Upper lobe of left lung (tissue), 6 donors: Measurements from ENCODE around the gene PHLDA3. TPM values are rescaled to one million over a fixed set of nuclear protein-coding genes. Genes with fewer than 3 reads are reported as not detected.

Experiments
- ATAC-seq, 2 donors: fragments of 200-7000 bp; cut with Tn5 transposase; one replicate each; pipeline ENCODE4 v1.9.1; 2022; ENCODE audit warnings: mild to moderate bottlenecking in 2 of 2, moderate library complexity in 2 of 2; ENCODE audit not compliant: low FRiP score in 2 of 2
- DNase-seq, 2 donors: peaks; one replicate each; pipeline ENCODE4 v3.0.0-alpha.2; 2019 to 2020
- H3K27ac ChIP-seq, 4 donors: fragments of 200-600 bp; sonication (generic); one replicate each; pipeline ENCODE4 v1.5.1; 2016 to 2019
- H3K27me3 ChIP-seq, 4 donors: fragments of 200-600 bp; sonication (generic); one replicate each; pipeline ENCODE4 v1.5.1; 2017 to 2019
- H3K36me3 ChIP-seq, 4 donors: fragments of 200-600 bp; sonication (generic); one replicate each; pipeline ENCODE4 v1.5.1; 2016 to 2019
- H3K4me1 ChIP-seq, 4 donors: fragments of 200-600 bp; sonication (generic); one replicate each; pipeline ENCODE4 v1.5.1; 2018 to 2019
- H3K4me3 ChIP-seq, 4 donors: fragments of 200-600 bp; sonication (generic); one replicate each; pipeline ENCODE4 v1.5.1; 2017 to 2019; ENCODE audit warnings: mild to moderate bottlenecking in 2 of 4, moderate library complexity in 1 of 4
- H3K9me3 ChIP-seq, 4 donors: fragments of 200-600 bp; sonication (generic); one replicate each; pipeline ENCODE4 v1.5.1; 2018 to 2019
- EP300 ChIP-seq, 4 donors: sonication (generic); formaldehyde crosslinking; IDR thresholded peaks; one replicate each; pipeline ENCODE4 v1.5.1; 2017; ENCODE audit warnings: antibody characterized with exemption in 4 of 4, control low read depth in 2 of 4
- POLR2A ChIP-seq, 4 donors: fragments of 450-650 bp; IDR thresholded peaks; one replicate each; pipeline ENCODE4 v1.5.1; 2016 to 2017; ENCODE audit warnings: antibody characterized with exemption in 4 of 4, mild to moderate bottlenecking in 2 of 4
- POLR2AphosphoS5 ChIP-seq, 2 donors: sonication (generic); formaldehyde crosslinking; IDR thresholded peaks; one replicate each; pipeline ENCODE4 v1.5.1; 2017; ENCODE audit warnings: antibody characterized with exemption in 2 of 2
- WGBS, 2 donors: methylation state at CpG; one replicate each; pipeline ENCODE4 v1.1.5; 2017 to 2018; 5-methylcytosine and 5-hydroxymethylcytosine counted together
- total RNA-seq, 6 donors: library from RNA; depleted of rRNA in 4 of 6; stranded (reverse); fragments of >200 nt in 4 of 6; gene quantifications; one replicate each; pipeline versions ENCODE4 v1.1.0 to v1.2.1, GENCODE V29; 2016 to 2021
- TF ChIP-seq, protein P1 (sequence below), 6 experiments: fragments of 450-650 bp in 4 of 6; fragments of 200-600 bp in 2 of 6; sonication (generic) in 2 of 6; IDR thresholded peaks; one replicate each; pipeline ENCODE4 v1.5.1; 2016 to 2019; ENCODE audit warnings: antibody characterized with exemption in 6 of 6
- donor health status: DM: no; HTN: no; CAD: no; lungs with moderate emphysema.
- donor health status: DM: no; HTN: yes; CAD: no; lungs with severe emphysema.

Gene PHLDA3
- total RNA-seq, 6 donors from 2014 or later, result 45.1 to 211 (median 88.1) TPM

DNA sequence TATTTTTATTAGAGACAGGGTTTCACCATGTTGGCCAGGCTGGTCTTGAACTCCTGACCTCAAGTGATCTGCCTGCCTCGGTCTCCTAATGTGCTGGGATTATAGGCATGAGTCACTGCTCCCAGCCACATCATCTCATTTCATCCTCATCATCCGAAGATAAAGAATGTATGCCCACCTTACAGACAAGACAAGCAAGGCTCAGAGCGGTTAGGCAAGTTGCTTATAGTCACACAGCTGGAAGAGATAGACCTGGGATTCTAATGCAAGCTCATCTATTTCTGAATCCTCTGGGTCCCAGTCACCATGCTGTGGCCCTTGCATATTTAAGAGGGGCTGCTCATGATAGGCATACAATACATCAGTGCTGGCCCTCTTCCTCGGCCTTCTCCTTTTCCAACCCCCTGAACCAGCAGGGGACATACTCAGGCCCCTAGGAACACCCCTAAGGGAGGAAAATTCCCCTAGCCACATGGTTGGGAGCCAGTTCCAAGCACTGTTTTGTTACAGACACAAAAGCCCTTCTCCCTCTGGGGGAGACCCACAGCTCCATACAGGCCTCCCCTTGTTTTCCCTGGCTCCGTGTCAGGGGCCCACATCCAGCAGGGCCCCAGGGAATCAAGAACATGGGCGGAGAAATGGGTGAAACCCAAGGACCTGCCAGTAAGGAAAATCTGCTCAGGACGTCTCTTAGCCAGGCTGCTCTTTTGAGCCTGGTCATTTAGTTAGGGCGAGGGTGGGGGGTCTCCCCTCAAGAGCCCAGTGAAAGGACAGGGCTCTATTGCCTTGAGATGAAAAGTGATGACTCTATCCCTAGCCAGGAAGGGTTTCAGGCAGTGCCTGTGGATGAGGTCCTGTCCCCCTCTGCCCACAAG, 31.0 kb upstream of the PHLDA3 start:
- Histone ChIP-seq H3K4me3 (no peak overlapping the region), H3K27me3 (no peaks in the 10 kb centered on the region), H3K4me1 (peaks cover 66 to 91% (median 76%) of the 10 kb centered on the region in 4 donors), H3K36me3 (peaks cover 4 to 14% (median 10%) of the 10 kb centered on the region in 4 donors), H3K27ac (peak overlapping the region; percentile 67 to 94 (median 84)), H3K9me3 (no peaks in the 10 kb centered on the region)
- TF ChIP-seq POLR2AphosphoS5 (IDR thresholded peaks at IDR 0.05) (no peak), EP300 (IDR thresholded peaks at IDR 0.05) (no peak)
- TF ChIP-seq, protein P1, sequence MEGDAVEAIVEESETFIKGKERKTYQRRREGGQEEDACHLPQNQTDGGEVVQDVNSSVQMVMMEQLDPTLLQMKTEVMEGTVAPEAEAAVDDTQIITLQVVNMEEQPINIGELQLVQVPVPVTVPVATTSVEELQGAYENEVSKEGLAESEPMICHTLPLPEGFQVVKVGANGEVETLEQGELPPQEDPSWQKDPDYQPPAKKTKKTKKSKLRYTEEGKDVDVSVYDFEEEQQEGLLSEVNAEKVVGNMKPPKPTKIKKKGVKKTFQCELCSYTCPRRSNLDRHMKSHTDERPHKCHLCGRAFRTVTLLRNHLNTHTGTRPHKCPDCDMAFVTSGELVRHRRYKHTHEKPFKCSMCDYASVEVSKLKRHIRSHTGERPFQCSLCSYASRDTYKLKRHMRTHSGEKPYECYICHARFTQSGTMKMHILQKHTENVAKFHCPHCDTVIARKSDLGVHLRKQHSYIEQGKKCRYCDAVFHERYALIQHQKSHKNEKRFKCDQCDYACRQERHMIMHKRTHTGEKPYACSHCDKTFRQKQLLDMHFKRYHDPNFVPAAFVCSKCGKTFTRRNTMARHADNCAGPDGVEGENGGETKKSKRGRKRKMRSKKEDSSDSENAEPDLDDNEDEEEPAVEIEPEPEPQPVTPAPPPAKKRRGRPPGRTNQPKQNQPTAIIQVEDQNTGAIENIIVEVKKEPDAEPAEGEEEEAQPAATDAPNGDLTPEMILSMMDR (IDR thresholded peaks at IDR 0.05), result no peak
- DNase-seq (no peak), ATAC-seq (no peak)
- WGBS, 2 donors, result 82 to 83% methylated on average over 3 to 8 of the region's 8 CpGs

DNA sequence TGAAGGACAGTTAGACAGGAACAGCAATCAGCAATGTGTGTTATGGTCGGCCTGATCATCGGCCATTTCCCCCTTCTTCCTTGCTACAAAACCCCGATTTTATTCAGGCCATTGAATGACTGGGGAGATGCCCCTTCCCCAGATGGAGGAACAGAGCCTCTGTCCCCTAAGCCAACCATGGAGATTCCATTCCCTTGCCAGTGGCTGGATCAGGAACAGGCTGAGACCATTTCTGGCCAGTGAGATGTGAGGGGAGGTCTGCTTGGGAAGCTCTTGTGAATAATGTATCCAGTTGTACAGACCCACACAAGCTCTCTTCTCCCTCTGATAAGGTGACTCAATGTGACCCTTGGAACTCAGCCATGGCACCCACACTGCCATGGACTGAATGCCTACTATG, 30.2 kb upstream of the PHLDA3 start:
- 85% methylated on average over 3 of the region's 3 CpGs; no CpG with 5 or more reads in 1 of the 2 donors for WGBS, 2 donors
- Histone ChIP-seq H3K4me1 (peaks cover 67 to 91% (median 76%) of the 10 kb centered on the region in 4 donors), H3K27me3 (no peaks in the 10 kb centered on the region), H3K4me3 (no peak overlapping the region), H3K36me3 (peaks cover 7 to 22% (median 14%) of the 10 kb centered on the region in 4 donors), H3K27ac (peak overlapping the region; percentile 46 to 94 (median 84)), H3K9me3 (no peaks in the 10 kb centered on the region)
- TF ChIP-seq EP300 (IDR thresholded peaks at IDR 0.05), result no peak
- no peak for TF ChIP-seq POLR2A (IDR thresholded peaks at IDR 0.05)
- TF ChIP-seq, protein P1 (IDR thresholded peaks at IDR 0.05), result no peak
- TF ChIP-seq POLR2AphosphoS5 (IDR thresholded peaks at IDR 0.05), result no peak
- no peak for ATAC-seq
- no peak for DNase-seq

DNA sequence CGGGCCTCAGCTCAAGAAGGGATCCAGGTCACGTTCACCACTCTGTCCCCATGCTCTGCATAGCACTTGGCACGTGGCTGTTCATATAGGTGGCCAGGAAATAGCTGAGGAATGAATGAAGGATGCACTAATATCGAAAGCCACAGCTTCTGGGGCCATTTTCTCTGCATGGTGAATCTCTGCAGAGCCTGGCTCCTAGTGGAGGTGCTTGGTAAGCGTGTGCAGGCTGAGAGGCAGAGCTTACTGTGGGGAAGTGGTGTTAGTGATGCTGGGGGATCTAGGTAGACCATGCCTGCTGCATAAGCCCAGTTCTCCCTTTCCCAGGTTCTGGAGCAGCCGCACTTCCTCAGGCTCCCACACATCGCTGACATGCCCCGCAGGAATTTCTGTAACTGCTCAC, 29.6 kb upstream of the PHLDA3 start:
- TF ChIP-seq POLR2A (IDR thresholded peaks at IDR 0.05) (no peak), EP300 (IDR thresholded peaks at IDR 0.05) (no peak), POLR2AphosphoS5 (IDR thresholded peaks at IDR 0.05) (no peak)
- TF ChIP-seq, protein P1 (IDR thresholded peaks at IDR 0.05), result no peak
- Histone ChIP-seq H3K9me3 (no peaks in the 10 kb centered on the region), H3K36me3 (peaks cover 7 to 26% (median 17%) of the 10 kb centered on the region in 4 donors), H3K4me1 (peaks cover 67 to 91% (median 77%) of the 10 kb centered on the region in 4 donors), H3K27ac (peak overlapping the region; percentile 44 to 94 (median 80)), H3K27me3 (no peaks in the 10 kb centered on the region), H3K4me3 (no peak overlapping the region)
- ATAC-seq (no peak), DNase-seq (no peak)
- 82 to 94% methylated on average over 6 to 8 of the region's 8 CpGs for WGBS, 2 donors

DNA sequence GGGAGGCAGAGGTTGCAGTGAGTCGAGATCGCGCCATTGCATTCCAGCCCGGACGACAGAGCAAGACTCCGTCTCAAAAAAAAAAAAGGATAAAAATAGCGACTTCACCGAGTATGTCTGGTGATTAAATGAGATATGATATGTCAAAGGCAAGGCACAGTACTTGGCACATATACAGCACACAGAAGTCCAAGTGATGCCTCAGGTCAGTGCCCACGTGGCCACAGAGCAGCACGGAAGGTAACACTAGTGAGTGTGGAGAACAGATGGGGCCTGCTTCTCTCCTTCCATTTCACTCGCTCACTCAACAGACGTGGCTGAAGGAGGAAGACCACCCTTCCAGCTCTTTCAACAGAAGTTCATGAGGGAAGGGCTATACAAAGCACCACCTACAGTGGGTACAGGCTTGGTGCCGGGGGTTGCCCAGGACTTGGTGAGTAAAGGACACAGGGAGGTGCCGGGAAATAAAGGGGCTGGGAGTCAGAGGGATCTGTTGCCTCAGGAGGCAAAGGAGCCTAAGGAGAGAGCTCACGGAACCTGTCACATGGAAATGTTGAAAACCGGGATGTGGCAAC, 29.0 kb upstream of the PHLDA3 start:
- ATAC-seq (no peak), DNase-seq (no peak)
- H3K4me1 ChIP-seq, result peaks cover 65 to 91% (median 76%) of the 10 kb centered on the region in 4 donors
- no peaks in the 10 kb centered on the region for H3K27me3 ChIP-seq
- H3K36me3 ChIP-seq, result peaks cover 7 to 31% (median 18%) of the 10 kb centered on the region in 4 donors
- TF ChIP-seq POLR2A (IDR thresholded peaks at IDR 0.05), result no peak
- TF ChIP-seq, protein P1 (IDR thresholded peaks at IDR 0.05), result no peak
- H3K27ac ChIP-seq, result peak overlapping the region; percentile 23 to 80 (median 55)
- no peak overlapping the region for H3K4me3 ChIP-seq
- no peaks in the 10 kb centered on the region for H3K9me3 ChIP-seq
- WGBS, 2 donors, result 75 to 89% methylated on average over 16 of the region's 16 CpGs
